IPS-NIHi7 (cell line): ENCODE measurements around the gene SLC2A8.

Experiments
- DNase-seq: peaks from one replicate; pipeline ENCODE4 v3.0.0; 2012; ENCODE audit warnings: mixed read lengths; ENCODE audit errors: extremely low spot score

Gene SLC2A8

GRCh38 chr9:127380479-127380878 is 16.5 kb upstream of the SLC2A8 start:
- no peak for DNase-seq

GRCh38 chr9:127382541-127382940 is 14.4 kb upstream of the SLC2A8 start:
- no peak for DNase-seq

- no peak for DNase-seq
Measured at GRCh38 chr9:127384016-127384730, 12.8 kb upstream of the SLC2A8 start.

GRCh38 chr9:127384901-127385300 is 12.1 kb upstream of the SLC2A8 start:
- DNase-seq = peak; percentile 47

GRCh38 chr9:127386249-127386648 is 10.7 kb upstream of the SLC2A8 start:
- no peak for DNase-seq

GRCh38 chr9:127386981-127387380 is 10.0 kb upstream of the SLC2A8 start:
- no peak for DNase-seq

GRCh38 chr9:127388037-127388855 is 8.7 kb upstream of the SLC2A8 start:
- no peak for DNase-seq

GRCh38 chr9:127388856-127389238 is 8.1 kb upstream of the SLC2A8 start:
- DNase-seq = no peak

- DNase-seq = no peak
Measured at GRCh38 chr9:127389381-127390247, 7.4 kb upstream of the SLC2A8 start.

- DNase-seq = no peak
Measured at GRCh38 chr9:127390248-127390545, 6.8 kb upstream of the SLC2A8 start.

GRCh38 chr9:127390563-127390962 is 6.4 kb upstream of the SLC2A8 start:
- DNase-seq = no peak

- DNase-seq = no peak
Measured at GRCh38 chr9:127392166-127392565, 4.8 kb upstream of the SLC2A8 start.

- DNase-seq = no peak
Measured at GRCh38 chr9:127392976-127393375, 4.0 kb upstream of the SLC2A8 start.

- no peak for DNase-seq
Measured at GRCh38 chr9:127393645-127394044, 3.3 kb upstream of the SLC2A8 start.

- DNase-seq = no peak
Measured at GRCh38 chr9:127395497-127396252, 1.3 kb upstream of the SLC2A8 start.

- no peak for DNase-seq
Measured at GRCh38 chr9:127396253-127396807, 639 bp upstream of the SLC2A8 start.

GRCh38 chr9:127397646-127398274 is 791 bp downstream of the SLC2A8 start:
- DNase-seq = peak; percentile 41

- no peak for DNase-seq
Measured at GRCh38 chr9:127398275-127398647, 1.3 kb downstream of the SLC2A8 start.

- no peak for DNase-seq
Measured at GRCh38 chr9:127398715-127399400, 1.9 kb downstream of the SLC2A8 start.

- no peak for DNase-seq
Measured at GRCh38 chr9:127399736-127400269, 2.8 kb downstream of the SLC2A8 start.
